ENCODE data around the gene ZDHHC16.

GRCh38 chr10:97503406-97503805, 57.4 kb downstream of the ZDHHC16 start:
- TF ChIP-seq CTCF (IDR thresholded peaks at IDR 0.05) (no peak), POLR2A (IDR thresholded peaks at IDR 0.05) (no peak)

All from lower leg skin (tissue), 3 donors.